DMS79 (cell line): Measurements from ENCODE around the gene HCN1.

Experiments used
- DNase-seq: peaks from one replicate; lab custom pipeline; 2025; lab: John Stamatoyannopoulos, UW

The HCN1 gene

DNA sequence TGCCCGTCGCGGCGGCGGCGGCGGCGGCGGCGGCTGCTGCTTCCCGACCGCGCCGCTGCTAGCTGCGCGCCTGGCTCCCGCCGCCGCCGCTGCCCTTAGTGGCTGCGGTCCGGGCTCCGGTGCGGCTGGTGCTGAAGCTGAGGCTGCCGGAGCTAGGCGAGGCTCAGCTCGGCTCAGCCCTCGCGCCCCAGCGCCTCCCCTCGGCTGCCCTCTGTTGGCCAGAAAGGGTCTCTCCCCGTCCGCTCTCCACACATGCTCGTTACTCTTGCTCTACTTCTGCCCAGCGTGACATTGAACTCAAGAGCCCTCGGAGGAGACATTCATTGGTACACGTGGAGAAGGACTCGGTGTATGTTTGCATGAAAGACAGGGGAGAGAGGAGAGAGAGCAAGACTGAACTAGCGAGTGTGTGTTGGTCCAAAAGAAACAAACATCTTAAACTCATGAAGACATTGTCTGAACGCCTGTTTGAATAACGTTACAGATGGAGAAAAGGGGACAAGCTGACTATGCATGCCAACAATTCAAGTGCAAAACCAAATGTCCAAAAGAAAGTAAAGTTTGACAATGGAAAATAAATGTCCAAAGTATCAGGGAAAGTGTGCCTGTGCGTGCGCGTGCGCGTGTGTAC is at the start of gene HCN1:
TSS of gene HCN1 (minus strand) at position 175 of the 631 bp plus-strand sequence.
- DNase-seq, result no peak

DNA sequence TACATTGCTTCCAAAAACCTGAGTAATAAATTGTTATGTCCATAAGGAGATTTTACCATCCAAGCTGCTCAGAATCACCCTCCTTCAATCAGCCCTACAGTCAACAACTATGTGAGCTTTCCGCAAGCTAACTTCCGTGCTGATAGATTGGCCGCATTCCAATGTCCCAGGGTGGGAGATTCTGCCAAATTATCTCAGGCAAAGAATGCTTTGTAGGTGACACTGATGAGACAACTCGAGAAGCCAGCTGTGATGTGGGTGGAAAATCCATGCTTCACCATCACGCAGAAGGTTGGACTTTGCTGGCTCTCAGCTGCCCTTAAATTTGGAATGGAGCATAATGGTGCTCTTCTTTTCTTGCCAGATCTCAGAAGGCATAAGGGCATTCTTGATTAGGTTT is 44.9 kb upstream of the HCN1 start:
- DNase-seq, result no peak

GRCh38 chr5:45737153-45737552 is 41.0 kb upstream of the HCN1 start:
- no peak for DNase-seq

DNA sequence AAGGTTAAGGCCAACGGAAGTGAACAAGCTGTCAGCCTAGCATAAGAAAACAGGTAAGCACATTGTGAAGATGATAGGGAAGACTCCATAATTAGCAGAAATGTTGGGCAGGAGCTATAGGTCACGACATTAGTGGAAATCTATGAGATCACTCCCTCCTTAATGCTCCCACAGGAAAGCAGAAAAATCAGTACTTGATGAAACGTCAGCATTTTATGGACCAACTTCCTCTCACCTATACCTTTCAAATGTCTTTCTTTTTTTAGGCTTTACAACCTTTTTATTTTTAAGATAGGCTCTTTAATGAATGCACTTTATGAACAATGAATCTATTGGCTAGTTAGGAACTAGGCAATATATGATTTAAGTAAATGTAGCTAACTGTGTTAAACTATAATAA is 29.4 kb upstream of the HCN1 start:
- no peak for DNase-seq

DNA sequence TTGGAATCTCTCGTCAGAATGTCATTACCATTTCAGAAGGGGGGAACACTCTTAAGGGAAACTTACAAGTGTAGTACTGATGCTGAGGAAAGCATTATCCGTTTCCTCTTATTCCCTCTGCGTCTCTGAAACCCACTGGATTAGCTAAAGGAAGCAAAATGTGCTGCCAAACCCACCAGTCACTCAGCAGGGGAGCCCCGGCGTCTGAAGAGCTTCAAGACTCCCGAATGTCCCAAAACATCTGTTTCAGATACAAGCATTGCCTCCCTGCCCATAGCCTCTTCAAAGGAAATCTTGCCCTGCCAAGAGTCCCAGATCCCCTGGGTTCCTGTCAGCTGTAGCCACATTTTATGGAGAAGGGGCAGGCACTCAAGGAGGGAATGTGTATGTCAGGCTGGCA is 1.0 kb upstream of the HCN1 start:
- DNase-seq, result no peak

DNA sequence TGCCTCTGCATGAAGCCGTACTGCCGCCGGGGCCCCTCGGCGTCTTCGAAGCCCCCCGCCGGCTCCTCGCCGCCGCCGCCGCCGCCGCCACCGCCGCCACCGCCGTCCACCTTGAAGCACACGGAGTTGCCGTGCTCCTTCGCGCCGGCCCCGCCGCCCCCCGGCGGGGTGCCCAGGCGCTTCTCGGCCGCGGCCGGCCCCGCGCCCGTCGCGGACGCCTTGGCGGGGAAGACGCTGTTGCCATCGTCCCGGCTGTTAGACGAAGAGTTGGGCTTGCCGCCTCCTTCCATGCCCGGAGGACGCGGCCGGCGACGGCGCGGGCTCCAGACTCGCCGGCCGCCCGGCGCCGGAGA is 400 bp downstream of the HCN1 start:
- no peak for DNase-seq

GRCh38 chr5:45694971-45695803 is 993 bp downstream of the HCN1 start:
- DNase-seq, result no peak

DNA sequence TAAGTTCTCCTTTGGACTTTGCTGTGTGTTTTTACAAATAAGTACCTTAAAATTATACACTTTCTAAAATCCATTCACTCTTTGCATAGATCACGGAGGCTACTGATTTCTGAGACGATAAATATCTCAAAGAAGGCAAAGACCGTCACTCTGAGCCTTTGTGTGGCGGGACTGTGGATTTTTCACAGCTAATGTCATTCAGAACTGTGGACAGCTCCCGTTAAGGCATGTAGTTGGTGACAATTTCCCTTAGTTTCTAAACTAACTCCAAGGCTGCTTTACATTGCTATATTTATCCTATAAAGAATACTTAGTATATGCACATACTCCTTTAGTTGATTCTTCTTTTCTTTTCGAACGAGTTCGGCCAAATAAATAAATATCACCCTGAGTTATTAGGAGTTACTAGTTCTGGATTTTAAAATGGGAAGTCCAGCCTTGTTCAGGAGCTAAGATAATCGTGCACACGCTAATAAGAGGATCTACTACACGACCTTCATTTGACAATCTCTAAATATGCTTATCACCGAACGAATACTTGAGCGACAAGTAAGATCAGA is 1.8 kb downstream of the HCN1 start:
- DNase-seq, result no peak

GRCh38 chr5:45692481-45692880 is 3.7 kb downstream of the HCN1 start:
- DNase-seq, result no peak

- no peak for DNase-seq
Measured at GRCh38 chr5:45691656-45692055, 4.5 kb downstream of the HCN1 start.

DNA sequence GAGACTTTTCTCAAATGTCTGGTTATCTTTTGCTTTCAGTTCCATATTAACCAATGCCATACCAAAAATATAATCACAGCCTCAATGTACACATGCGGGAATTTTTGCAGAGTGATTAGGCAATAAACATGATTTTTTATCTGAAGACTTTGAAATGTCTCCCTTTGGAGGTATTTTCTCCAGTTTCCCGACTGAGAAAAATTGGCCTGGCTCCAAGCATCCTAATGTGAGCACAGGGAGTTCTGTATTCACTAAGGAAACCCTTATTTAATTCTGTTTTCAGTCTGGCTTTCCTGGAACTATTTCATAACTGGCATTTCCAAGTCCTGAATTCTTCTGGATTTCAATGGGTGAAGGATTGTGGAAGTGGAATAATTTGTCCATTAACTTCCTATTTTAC is 8.5 kb downstream of the HCN1 start:
- DNase-seq, result no peak

GRCh38 chr5:45686620-45687019 is 9.6 kb downstream of the HCN1 start:
- no peak for DNase-seq

DNA sequence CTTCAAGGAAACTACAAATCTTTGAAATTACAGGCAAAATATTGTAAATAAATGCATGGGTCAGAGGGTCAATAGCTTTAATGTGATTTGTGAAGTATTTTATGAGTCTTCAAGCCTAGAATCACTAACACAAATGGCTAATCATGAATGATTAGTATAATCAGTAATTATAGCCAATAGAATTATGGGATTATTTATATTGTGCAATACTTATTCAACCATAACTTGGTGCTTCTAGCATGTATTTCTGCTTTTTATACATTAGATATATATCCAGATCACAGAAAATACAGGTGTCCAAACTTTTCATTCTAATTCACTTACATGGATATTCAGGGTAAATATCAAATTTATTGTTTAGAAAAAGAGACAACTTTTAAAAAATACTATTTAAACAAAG is 12.1 kb downstream of the HCN1 start:
- no peak for DNase-seq

DNA sequence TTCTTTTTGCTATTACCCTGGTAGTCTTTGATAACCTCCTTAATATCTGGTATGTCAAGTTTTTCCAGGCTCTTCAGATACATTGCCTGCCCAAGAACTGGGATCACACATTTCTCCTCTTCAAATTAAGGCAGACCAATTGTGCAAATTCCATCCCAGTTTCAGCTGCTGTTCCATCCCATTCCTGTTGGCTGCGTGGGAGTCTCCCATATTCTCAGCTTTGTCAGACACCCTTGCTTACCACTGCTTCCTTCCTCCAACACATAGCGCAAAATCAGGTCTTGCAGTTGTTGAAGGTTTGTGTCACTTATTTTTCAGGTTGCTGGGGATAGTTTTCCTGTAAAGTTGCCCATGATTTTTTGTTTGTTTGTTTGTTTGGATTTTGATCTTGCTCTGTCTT is 15.2 kb downstream of the HCN1 start:
- DNase-seq, result no peak

DNA sequence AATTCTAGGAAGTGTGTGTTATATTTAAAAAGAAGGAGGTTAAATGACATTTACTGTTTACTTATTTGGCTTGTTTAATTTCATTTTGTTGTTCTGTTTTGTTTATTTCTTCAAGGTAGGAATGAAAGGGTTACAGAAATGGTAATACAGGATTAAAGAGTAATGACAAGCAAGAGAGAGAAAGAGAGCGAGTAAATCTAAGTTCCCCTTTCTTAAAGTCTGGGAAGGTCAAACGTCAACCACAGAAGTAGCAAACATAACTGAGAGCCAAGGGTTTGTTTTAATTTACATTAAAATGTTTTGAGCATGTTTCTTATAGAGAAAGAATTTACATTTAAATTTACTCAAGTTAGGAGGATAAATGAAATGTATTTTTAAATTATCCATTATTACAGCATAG is 18.7 kb downstream of the HCN1 start:
- DNase-seq, result no peak

DNA sequence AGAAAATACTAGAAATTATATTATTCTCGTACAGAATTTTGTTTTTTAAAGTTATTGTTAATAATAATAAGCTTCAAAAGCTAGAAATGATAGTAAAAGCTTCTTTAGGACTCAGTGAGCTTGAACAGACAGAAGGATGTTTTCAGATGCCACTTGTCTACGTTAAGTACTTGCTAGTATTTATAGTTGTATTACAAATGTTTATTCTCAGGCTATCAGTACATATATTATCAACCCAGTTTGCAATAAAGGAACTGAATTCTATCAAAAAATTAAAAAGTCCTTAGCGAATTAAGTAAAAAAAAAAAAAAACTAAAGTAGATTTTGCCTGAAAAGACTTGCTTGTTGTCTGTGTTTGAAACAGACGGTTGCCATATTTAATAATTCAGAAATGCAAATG is 23.9 kb downstream of the HCN1 start:
- no peak for DNase-seq

- DNase-seq, result no peak
Measured at GRCh38 chr5:45648744-45649143, 47.4 kb downstream of the HCN1 start.

DNA sequence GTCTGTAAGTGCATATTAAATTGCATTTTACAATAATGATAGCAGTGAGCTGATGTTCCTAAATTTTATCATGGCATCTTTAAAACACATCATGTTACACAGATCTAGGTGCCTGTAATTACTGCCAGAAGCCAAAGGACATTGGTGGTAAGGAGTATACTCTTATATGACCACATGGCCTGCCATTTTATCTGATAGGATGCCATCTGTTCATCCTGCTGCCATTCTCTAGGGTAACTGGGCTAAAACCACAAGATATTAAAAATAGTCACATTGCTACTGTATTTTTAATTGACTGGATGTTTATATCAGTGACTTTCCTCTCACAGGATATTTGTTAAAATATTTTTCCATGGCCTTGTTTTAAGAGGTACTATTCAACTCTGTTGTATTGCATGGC is 53.1 kb downstream of the HCN1 start:
- no peak for DNase-seq

DNA sequence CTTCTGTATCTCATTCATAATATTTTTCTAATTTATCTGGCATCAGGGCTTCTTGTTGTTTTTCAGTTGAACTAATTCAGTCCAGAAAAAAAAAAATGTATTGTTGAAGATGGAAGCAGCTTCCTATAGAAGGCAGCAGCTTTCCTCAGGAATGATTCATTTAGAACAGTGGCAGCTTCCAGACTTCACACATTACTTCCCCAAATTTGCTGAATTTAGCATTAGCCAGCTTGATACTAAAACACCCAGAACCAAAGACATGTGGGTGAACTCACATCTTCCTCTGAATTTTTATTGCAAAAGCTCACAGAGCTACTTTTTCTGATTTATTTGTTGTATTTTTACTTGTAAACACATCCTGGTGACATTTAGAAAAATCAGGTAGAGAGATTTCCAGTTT is 53.8 kb downstream of the HCN1 start:
- no peak for DNase-seq

- DNase-seq, result no peak
Measured at GRCh38 chr5:45639040-45639439, 57.1 kb downstream of the HCN1 start.

- no peak for DNase-seq
Measured at GRCh38 chr5:45627076-45627656, 69.0 kb downstream of the HCN1 start.

- DNase-seq, result no peak
Measured at GRCh38 chr5:45623832-45624231, 72.3 kb downstream of the HCN1 start.

DNA sequence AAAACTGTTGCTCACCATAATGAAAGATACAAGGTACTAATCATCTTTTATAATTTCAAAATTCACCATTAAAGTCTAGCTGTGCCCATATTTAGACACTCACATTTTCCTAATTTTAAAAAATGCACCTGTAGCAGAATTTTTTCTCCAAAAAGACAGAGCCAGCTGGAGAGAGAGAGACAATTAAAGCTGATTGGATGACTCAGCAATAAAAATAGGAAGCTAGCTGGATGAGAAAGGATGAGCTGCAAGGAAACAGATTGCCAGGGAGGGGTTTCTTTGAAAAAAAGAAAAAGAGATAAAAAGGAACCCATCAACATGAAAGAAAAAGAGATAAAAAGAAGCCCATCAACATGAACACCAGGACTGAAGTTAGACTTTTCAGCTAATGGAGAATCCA is 73.8 kb downstream of the HCN1 start:
- DNase-seq, result no peak
